HG03103 (cell line): ENCODE results near the gene UBASH3B.

Source experiments
- ATAC-seq: cut with Tn5 transposase; IDR thresholded peaks from one replicate; pipeline ENCODE4 v1.9.1; 2021; ENCODE audit warnings: low read depth; ENCODE audit not compliant: unreplicated experiment

Gene UBASH3B

DNA sequence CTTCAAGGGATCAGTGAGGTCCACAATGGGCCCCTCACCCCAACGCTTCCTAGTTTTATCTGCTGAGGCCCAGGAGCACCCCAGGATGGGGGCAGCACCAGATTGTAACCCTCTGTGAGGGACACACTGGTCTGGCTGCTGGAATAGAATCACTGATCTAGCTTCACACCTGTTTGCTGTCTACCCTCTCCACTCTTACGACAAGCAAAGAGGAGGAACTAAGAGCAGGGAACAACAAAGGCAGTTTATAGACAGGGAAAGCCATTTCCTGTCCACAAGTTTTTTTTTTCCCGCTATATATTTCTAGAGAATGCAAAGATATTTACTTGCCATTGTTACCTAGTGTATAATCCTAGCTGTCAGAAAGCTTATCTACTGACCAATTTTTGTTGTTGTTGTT is 121.8 kb downstream of the UBASH3B start:
- no peak for ATAC-seq

DNA sequence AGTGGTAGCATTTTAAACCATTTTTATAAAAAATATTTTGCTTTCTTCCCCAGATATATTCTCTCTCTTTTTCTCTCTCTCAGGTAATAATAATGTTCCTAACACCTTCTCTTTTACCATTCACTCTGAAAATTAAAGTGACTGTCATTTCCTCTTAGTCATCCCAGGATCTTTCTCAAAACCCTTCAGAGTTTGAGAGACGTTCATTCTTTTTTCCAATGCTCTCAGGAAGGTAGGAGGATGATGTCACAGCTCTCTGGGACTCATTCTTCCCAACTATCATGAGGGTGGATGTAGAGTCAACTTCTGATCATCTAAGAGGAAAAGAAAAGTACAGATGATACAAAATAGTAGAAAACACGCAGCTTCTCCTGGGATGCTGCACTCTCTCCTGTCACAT is 122.6 kb downstream of the UBASH3B start:
- ATAC-seq, result no peak

DNA sequence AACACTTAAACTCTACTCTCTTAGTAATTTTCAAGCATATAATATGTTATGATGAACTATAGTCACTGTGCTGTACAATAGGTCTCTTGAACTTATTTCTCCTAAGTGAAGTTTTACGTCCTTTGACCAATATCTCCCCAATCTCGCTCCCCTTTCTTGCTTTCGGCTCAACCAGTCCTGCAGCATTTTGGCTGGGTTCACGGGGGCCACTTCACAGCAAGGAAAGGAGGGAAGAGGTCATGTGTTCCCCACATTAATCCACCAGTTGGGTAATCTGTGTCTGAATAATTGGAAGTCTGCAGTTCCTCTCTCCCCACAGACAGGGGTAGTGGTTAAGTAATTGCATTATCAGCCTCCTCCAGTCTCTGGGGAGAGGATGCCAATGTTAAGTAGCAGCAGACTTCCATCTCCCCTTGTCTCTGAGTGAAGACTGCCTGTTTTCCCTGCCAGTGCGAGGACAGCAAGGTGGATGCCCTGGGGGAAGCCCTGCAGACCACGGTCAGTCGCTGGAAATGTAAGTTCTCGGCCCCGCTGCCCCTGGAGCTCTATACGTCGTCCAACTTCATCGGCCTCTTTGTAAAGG is 123.6 kb downstream of the UBASH3B start:
- ATAC-seq, result no peak

DNA sequence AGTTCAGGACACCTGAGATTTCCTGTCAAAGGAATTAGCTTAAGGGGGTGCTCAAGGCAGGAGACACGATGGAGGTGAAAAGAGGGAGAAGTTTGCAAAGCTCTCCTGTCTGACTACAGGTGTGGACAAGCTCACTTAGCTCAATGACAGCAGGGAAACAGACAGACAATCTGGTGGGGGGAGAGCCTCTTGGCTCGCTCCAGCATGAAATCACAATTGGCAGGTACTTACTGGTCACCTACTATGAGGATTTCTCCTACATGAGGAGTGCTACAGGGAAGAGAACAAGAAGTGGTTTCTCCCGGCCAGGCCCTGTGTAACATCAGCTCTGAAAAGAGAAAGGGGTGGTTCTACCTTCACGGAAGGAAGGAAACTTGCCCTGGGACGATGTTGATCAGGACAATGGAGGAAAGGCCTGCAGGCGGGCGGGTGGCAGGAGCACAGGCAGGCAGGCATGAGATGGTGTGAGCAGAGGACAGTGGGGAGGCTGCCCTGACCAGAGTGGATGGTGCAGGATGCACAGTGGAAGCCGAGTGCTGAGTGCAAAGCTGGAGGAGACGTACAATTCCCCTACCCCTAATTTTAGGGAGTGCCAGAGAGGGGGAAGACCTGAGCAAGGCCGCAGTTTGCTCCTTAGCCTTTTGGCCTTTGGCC is 124.9 kb downstream of the UBASH3B start:
- ATAC-seq, result no peak

DNA sequence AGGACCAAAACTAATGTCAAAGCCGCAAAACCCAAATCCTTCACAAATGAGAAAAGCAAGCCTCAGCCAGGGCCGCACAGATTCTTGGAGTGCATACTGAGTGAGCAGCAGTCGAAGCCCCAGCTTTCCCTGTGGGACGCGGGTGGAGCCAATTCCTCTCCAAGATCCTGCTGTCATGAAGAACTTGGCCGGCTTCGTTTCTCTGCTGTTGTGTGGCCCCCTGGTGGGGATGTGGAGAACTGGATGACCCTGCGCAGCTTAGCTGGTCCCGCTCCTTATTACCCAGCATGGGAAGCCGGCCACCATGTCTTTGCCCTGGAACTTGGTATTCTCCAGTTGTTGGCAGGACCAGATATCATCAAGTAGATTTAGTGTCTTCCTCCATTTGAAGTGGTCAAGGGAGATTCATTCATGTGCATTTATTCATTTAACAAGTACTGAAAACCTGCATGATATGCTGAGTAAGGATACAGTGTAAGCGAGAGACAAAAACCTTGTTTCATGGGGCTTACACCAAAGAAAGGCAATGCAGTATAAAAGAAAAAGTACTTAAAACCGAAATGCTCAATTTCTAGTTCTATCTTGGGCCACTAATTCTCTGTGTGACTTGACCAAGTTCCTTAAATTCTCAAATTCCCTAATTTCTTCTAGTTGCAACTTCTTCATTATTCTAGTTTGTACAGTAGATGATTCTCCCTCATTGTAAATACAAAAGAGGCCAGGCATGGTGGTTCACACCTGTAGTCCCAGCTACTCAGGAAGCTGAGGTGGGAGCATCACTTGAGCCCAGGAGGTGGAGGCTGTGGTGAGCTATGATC is 126.1 kb downstream of the UBASH3B start:
- ATAC-seq, result peak; percentile 54

DNA sequence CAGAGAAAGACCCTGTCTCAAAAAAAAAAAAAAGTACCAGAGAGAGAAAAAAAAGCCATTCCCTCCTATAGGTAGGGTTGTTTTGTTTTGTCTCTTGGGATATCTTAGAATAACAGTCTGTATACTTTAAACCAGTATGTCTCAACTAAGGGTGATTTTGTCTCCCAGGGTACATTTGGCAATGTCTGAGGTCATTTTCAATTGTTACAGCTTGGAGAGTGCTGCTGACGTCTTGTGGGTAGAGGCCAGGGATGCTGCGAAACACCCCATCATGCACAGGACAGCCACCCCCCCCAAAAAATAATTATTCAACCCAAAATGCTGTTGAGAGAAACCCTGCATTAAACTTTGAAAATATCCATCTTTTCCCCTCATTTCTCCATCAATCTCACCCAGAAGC is 126.7 kb downstream of the UBASH3B start:
- ATAC-seq, result no peak

DNA sequence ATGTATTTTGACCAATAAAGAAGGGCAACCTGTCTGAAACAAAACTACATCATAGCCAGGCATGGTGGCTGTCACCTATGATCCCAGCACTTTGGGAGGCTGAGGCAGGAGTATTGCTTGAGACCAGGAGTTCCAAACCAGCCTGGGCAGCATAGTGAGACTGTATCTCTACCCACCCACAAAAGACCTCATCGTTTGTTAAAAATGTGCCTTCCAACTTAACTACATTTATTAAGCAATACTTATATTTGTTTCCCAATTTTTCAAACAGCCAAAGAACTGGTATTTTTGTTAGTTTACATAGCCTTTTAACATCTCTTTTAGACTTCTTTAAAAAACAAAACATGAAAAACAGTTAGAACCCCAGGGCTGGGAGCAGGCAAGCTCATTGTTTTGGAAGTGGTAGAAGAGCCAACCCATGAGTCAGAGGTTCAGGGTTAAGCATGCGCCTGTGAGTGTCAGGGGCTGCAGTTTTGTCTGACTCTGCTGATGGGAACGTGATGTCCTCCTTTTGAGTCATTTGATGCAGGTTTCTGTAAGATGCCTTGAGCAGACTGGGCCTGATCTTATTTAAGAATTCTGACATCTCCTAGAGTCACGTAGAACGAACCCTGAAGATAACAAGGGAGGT is 128.9 kb downstream of the UBASH3B start:
- ATAC-seq, result no peak

DNA sequence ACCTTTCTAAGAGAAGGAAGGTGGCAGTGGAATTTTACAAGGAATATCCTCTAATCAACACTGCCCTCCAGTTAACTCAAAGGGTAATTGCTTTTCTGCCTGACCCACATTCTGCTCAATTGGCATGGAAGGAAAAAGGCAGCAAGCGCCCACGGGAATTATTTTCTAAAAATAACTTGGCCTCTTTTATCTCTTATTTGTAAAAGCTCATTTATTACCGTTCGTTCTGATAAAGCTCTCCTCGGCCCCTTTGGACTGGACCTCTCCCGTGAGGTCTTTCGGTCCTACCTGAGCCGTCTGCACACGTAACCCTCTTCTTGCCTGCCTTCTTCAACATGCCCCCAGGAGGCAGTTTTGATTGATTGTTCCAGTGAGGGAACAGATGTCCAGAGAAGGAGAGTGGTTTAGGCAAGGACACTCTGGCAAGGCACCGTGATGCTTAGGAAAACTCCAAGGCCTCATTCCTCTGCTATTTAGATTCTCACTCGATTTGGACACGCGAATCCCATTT is 129.6 kb downstream of the UBASH3B start:
- ATAC-seq, result no peak

DNA sequence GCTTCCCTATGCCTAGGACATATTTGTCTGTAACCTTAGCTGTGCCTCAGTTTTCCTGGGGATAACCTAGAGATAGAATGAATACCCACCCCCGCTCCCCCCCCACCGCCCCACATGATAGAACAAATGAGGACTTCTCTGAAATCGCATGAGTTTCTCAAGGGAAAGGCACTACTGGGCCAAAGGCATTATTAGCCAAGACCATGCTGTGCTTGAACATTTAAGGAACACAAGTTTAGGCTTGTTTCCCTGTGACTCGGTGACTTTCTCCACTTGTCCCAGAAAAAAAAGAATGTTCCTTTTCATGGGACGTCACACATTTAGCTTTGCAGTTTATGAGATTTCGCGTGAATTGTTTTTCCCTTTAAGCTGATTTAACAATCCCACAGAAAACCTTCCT is 131.4 kb downstream of the UBASH3B start:
- ATAC-seq, result no peak

DNA sequence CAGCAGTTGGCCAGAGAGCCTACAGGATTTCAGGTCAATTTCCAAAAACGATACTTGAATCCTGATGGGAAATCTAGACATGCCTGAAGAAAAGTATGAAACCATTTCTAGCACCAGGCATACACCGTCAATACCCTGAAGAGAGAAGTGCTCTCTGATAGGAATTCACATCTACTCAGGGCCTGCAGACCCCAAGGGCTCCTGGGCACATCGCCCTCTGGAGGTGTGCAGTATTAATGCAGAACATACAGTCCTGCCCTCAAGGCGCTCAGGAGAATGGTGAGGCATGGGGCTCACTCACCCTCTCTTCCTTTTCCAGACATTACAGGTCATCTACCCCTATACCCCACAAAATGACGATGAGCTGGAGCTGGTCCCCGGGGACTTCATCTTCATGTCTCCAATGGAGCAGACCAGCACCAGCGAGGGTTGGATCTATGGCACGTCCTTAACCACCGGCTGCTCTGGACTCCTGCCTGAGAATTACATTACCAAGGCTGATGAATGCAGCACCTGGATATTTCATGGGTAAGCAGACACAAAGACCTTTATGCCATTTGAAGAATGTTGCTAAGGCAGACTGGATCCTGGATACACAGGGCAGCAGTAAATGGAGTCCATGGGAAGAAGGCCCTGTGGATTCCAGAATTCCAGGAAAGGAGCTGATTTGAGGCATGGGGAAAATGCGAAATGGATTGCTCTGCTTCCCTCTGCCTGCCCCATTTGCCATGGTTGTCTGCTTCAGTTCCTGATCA is 133.4 kb downstream of the UBASH3B start:
- no peak for ATAC-seq

DNA sequence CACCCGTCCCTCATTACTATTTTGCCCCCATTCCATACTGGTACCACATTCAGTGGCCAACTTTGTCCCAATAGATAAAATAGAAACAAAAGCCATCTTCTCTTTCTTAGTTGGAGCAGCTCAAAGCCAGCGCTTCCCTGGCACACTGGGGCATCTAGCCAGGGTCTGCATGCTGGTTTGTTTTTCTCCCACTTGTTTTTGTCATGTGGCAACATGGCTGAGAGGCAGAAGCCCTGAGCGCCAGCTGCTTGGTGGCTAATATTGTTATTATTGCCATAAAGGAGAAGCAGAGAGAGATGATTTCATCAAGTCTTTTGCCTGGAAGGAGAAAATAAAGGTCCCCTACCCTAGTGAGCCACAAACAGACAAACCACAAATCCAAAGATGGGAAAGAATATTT is 134.4 kb downstream of the UBASH3B start:
- no peak for ATAC-seq

DNA sequence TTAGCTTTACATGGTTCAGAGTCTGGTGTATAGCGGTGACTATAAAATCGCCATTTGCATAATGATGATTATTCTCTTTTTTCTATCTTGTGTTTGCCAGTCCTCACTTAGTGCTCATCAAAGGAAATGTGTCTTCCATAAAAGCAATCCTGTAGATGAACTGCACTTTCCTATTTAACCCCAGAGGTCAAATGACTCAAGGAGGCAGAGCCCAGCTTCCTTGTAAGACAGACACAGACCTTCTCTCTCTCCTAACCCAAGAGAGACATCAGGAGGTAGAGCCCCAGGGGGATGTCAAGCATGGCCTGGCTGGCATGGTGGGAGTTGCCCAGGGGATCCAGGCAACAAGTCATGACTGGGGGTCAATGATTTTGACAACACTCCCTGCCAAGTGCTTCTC is 135.9 kb downstream of the UBASH3B start:
- no peak for ATAC-seq

DNA sequence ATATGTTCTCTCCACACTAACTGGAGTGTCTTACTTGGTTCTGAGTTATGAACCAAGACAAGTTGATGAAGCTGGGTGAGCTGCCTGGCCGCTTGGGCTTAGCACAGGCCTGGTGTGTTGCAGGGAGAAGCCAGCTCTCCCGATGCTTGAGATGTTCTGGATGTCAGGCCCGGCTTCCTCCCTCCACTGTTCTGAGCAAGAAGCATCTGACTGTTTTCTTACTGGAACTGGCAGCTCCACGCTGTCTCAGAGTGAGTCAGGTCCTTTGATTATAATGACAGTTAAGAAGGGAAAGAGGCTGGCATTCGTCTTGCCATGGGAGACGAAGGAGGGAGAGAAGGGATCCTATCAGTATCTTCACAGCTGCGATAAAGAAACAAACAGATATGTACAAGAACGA is 136.3 kb downstream of the UBASH3B start:
- ATAC-seq, result no peak

DNA sequence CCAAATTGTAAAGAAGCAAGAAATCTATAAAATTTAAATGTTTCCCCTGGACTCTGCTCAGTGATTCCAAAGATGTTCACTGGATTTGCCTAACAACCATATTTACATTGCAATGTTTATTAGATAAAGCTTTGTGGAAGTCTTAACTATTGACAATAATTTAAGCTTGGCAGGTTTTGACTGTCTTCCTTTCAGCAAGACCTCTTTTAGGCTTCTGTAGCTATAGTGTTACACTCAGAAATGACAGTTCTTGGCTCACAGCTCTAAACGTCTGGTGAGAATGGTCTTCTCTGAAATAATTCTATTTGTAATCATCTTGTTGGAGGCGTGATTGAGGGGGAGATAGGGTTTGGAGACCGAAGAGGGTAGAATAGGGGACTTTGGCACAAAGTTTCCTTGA is 138.0 kb downstream of the UBASH3B start:
- ATAC-seq, result no peak

DNA sequence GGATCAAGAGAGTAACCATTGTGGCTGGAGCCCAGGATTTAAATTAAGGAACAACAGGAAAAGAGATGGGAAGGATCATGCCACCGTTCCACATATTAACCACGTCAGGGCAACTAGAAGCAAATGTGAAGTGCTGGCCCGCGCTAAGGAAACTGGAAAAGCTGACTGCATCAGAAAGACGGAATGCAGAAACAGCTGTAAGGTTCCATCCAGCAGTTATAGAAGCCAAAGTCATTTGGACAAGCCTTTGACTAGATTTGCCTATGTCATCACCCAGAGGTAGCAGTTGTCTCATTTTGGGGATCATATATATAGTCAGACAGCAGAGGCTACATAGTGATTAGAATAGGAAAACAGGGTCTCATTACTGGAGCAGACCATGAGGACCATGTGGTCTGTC is 139.8 kb downstream of the UBASH3B start:
- ATAC-seq, result no peak

DNA sequence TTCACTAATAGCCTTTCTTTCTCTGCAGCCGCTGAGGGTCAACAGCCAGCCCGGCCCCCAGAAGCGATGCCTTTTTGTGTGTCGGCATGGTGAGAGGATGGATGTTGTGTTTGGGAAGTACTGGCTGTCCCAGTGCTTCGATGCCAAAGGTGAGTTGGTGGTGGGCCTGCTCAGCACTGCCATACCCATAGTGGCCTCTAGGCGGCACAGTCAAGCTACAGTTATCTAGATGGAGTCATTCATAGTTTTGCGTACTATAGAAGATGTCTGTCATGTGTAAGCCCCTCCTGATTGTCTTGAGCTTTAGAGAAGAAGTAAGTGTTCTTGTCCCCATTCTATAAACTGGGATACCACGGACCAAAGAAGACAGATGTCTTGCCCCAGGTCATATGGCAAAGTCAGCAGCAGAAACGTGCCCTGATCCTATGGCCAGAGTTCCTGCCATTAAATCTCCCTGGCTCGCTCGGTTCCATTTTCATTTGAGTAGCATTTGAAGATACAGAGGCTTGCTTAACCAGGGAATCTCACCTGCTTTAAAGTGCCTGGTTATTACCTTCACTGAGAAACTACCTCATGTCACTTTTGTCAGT is 140.7 kb downstream of the UBASH3B start:
- no peak for ATAC-seq

DNA sequence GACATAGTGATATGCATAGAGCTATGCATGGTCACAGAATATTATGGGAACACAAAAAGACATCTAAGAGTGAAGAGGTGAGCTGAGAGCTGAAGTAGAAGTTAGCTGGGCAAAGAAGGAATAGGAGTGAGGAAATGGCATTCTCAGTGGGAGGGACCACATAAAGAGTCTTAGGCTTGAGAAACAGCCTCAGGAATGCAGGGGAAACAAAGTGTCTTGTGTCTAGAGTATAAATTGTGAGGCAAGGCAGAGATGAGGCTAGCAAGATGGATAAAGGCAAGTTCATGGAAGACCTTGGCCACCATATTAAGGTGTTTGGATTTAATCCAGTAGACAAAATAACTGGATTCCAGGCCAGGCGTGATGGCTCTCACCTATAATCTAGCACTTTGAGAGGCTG is 142.1 kb downstream of the UBASH3B start:
- ATAC-seq, result no peak

DNA sequence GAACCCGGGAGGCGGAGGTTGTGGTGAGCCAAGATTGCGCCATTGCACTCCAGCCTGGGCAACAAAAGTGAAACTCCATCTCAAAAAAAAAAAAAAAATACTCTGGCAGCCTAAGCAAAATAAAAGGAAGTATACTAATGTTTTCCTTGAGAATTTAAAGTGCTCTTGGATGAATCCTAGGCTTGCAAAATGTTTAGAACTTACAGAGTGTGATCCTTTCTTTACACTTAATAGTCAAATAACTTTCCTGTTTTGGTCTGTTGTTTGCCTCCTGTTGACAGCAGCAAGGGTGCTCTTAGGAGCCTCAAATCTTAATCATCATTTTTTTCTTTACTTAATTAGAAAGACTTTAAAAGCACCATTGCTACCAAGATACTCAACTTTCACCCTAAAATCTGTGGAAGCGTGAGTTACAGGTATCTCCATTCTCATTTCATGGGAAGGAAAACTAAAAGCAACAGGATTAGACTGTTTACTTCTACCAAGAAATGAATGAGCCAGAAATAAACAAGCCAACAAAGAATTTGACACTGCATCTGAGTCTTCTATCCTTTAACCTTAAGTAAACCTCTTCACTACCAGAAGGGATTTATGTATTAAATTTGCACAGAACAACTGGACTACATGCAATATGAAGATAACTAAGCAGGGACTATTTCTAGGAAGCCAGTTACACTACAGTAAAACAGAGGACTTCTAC is 144.0 kb downstream of the UBASH3B start:
- no peak for ATAC-seq

DNA sequence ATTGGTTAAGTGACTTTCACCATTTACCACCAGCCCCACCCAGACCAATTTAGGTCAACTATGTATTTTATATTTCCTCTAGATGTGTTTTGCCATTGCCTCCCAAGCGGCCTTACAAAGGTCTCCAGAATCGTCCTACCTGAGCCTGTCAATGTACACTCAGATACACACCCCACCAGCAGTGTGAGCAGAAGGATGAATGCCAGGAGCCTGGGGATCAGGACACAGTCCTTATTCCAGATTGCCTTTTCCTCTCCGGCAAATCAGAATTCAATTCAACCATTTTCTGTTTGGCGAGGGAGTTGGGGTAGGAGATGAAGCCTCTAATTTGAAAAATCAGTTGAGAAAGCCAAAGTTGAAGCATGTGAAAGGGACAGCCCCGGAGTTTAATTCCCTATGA is 147.4 kb downstream of the UBASH3B start:
- ATAC-seq, result no peak

DNA sequence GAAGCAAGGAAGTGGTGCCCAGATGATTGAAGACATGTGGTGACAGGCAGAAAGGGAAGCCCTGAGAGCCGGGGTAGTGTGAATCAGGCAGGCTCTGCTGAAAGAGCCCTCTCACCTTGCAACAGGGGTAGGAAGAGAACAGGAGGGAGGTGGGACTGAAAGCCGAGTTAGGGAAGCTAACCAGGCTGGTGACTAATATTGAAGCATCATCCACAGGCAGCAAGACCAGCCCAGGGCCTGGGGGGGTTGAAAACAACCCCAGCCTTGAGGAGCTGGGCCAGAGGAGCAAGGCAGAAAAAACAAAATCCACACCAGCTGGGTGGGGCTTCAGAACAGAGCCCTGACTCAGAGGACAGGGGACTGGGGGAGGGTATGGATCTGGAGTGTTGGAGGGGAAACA is 147.8 kb downstream of the UBASH3B start:
- no peak for ATAC-seq
